Smooth muscle cell (in vitro differentiated cells): Measurements from ENCODE around the gene TRAP1. TPM values are rescaled to one million over a fixed set of nuclear protein-coding genes. Genes with fewer than 3 reads are reported as not detected.
A peak's percentile ranks its signal among the peaks of the same experiment; 100 is the strongest.
"Not testable (repeated sequence)": the region's sequence is repeated elsewhere in the genome, so short reads cannot be mapped to it uniquely, and the experiment has no call there.

ENCODE experiments used
- DNase-seq: peaks from one replicate; lab custom pipeline; 2025; ENCODE audit not compliant: unreplicated experiment; lab: John Stamatoyannopoulos, UW
- H2AFZ ChIP-seq: fragments of 200-600 bp; sonication (generic); 2 replicates; pipeline ENCODE4 v1.6.0; 2016; ENCODE audit warnings: antibody characterized with exemption, low read depth, mild to moderate bottlenecking
- H3F3A ChIP-seq: fragments of 200-600 bp; sonication (generic); 2 replicates; pipeline ENCODE4 v1.6.0; 2017; ENCODE audit warnings: antibody characterized with exemption, low read depth
- H3K27ac ChIP-seq: fragments of 200-600 bp; sonication (generic); 2 replicates; pipeline ENCODE4 v1.5.1; 2016; ENCODE audit warnings: low read depth, mild to moderate bottlenecking
- H3K27me3 ChIP-seq: fragments of 200-600 bp; sonication (generic); 2 replicates; pipeline ENCODE4 v1.6.1; 2016; ENCODE audit warnings: low read depth, mild to moderate bottlenecking
- H3K36me3 ChIP-seq: fragments of 200-600 bp; sonication (generic); 2 replicates; pipeline ENCODE4 v1.5.1; 2016; ENCODE audit warnings: low read depth
- H3K4me1 ChIP-seq: fragments of 200-600 bp; sonication (generic); 2 replicates; pipeline ENCODE4 v1.5.1; 2016; ENCODE audit warnings: low read depth
- H3K4me2 ChIP-seq: fragments of 200-600 bp; sonication (generic); 2 replicates; pipeline ENCODE4 v1.6.0; 2016; ENCODE audit warnings: mild to moderate bottlenecking
- H3K4me3 ChIP-seq: fragments of 200-600 bp; sonication (generic); 2 replicates; pipeline ENCODE4 v1.5.1; 2016; ENCODE audit warnings: mild to moderate bottlenecking
- H3K79me2 ChIP-seq: fragments of 200-600 bp; sonication (generic); 2 replicates; pipeline ENCODE4 v1.6.0; 2016; ENCODE audit warnings: low read depth, mild to moderate bottlenecking
- H3K9ac ChIP-seq: fragments of 200-600 bp; sonication (generic); 2 replicates; pipeline ENCODE4 v1.6.0; 2016; ENCODE audit warnings: low read depth
- H3K9me3 ChIP-seq: fragments of 200-600 bp; sonication (generic); replicated peaks from 2 replicates; pipeline ENCODE4 v1.5.1; 2016; ENCODE audit warnings: low read depth
- H4K20me1 ChIP-seq: fragments of 200-600 bp; sonication (generic); 2 replicates; pipeline ENCODE4 v1.6.0; 2016; ENCODE audit warnings: low read depth
- CTCF ChIP-seq: fragments of 200-600 bp; sonication (generic); IDR thresholded peaks from 2 replicates; pipeline ENCODE4 v1.5.1; 2017; ENCODE audit warnings: borderline replicate concordance, mild to moderate bottlenecking, antibody characterized with exemption; ENCODE audit not compliant: insufficient read depth, poor library complexity, severe bottlenecking
- WGBS: methylation state at CpG from one replicate; pipeline ENCODE4 v1.1.7; 2016; ENCODE audit warnings: low lambda C conversion rate; 5-methylcytosine and 5-hydroxymethylcytosine counted together
- polyA plus RNA-seq: library from polyadenylated mRNA; unstranded; fragments of >200 nt; fragmentation: Nextera tagmentation; extraction: Ambion mirVana; gene quantifications from 2 replicates; pipeline ENCODE4 v1.2.1, GENCODE V29; 2016
- total RNA-seq: library from RNA; depleted of rRNA; stranded (reverse); fragments of >200 nt; gene quantifications from 2 replicates; pipeline ENCODE4 v1.2.3, GENCODE V29; 2014

TRAP1 gene
- total and polyA plus RNA-seq, 2 experiments from 2014 or later = 37.7 to 46.6 TPM

- Histone ChIP-seq H3K27me3 (no peaks in the 10 kb centered on the region), H3K27ac (no peak overlapping the region), H3K36me3 (no peaks in the 10 kb centered on the region), H2AFZ (no peak overlapping the region), H3K4me2 (peak overlapping the region; percentile 97), H3F3A (no peaks in the 10 kb centered on the region), H3K9me3 (no peaks in the 10 kb centered on the region), H4K20me1 (no peaks in the 10 kb centered on the region), H3K4me3 (peak overlapping the region; percentile 95), H3K9ac (no peak overlapping the region), H3K79me2 (peaks cover 44% of the 10 kb centered on the region), H3K4me1 (no peaks in the 10 kb centered on the region)
- DNase-seq = no peak
- no peak for TF ChIP-seq CTCF
- 89% methylated on average over 14 of the region's 14 CpGs for WGBS
These were observed 107.2 kb downstream of the TRAP1 start for GRCh38 chr16:3609895-3610697.

GRCh38 chr16:3608976-3609375, 108.3 kb downstream of the TRAP1 start:
- H3K27ac ChIP-seq, H4K20me1 ChIP-seq, H3K4me2 ChIP-seq, H3K4me3 ChIP-seq, H3F3A ChIP-seq, H3K9me3 ChIP-seq, DNase-seq, H3K27me3 ChIP-seq, H3K36me3 ChIP-seq, H3K4me1 ChIP-seq, H2AFZ ChIP-seq, H3K9ac ChIP-seq: not testable (repeated sequence)
- WGBS = 98% methylated on average over 13 of the region's 13 CpGs
- H3K79me2 ChIP-seq = peaks cover 33% of the 10 kb centered on the region

- H2AFZ ChIP-seq = no peak overlapping the region
- peaks cover 5% of the 10 kb centered on the region for H3K36me3 ChIP-seq
- WGBS = 95% methylated on average over 5 of the region's 5 CpGs
- TF ChIP-seq CTCF = no peak
- no peak for DNase-seq
- no peak overlapping the region for H3K4me3 ChIP-seq
- H3F3A ChIP-seq = no peaks in the 10 kb centered on the region
- H3K4me2 ChIP-seq = no peak overlapping the region
- H3K79me2 ChIP-seq = peaks cover 26% of the 10 kb centered on the region
- H4K20me1 ChIP-seq = no peaks in the 10 kb centered on the region
- no peak overlapping the region for H3K27ac ChIP-seq
- no peak overlapping the region for H3K9ac ChIP-seq
- no peaks in the 10 kb centered on the region for H3K9me3 ChIP-seq
- H3K4me1 ChIP-seq = no peaks in the 10 kb centered on the region
- H3K27me3 ChIP-seq = no peaks in the 10 kb centered on the region
These were observed 109.3 kb downstream of the TRAP1 start for GRCh38 chr16:3608069-3608468.

Other genes starting within 250 kb of the TRAP1 start
- gene C16orf90, start 222.0 kb downstream of the TRAP1 start, total RNA-seq = not detected in 2 replicates
- gene C16orf90, start 222.0 kb downstream of the TRAP1 start, polyA plus RNA-seq = not detected in 2 replicates
- gene CLUAP1, start 216.5 kb downstream of the TRAP1 start, total RNA-seq = 16.5 and 20.5 TPM in 2 replicates
- 18.7 and 18.9 TPM in 2 replicates for gene CLUAP1, start 216.5 kb downstream of the TRAP1 start, polyA plus RNA-seq
- not detected in 2 replicates for gene NLRC3, start 140.1 kb downstream of the TRAP1 start, total RNA-seq
- gene NLRC3, start 140.1 kb downstream of the TRAP1 start, polyA plus RNA-seq = 0.02 and 0.48 TPM in 2 replicates
- gene SLX4, start 105.9 kb downstream of the TRAP1 start, total RNA-seq = 2.6 and 3.6 TPM in 2 replicates
- 3.1 and 3.5 TPM in 2 replicates for gene SLX4, start 105.9 kb downstream of the TRAP1 start, polyA plus RNA-seq
- gene DNASE1, start 62.8 kb downstream of the TRAP1 start, total RNA-seq = 21.9 and 37.8 TPM in 2 replicates
- 8.1 and 11.9 TPM in 2 replicates for gene DNASE1, start 62.8 kb downstream of the TRAP1 start, polyA plus RNA-seq
- 16.9 and 19.6 TPM in 2 replicates for gene CREBBP, start 163.2 kb upstream of the TRAP1 start, total RNA-seq
- gene CREBBP, start 163.2 kb upstream of the TRAP1 start, polyA plus RNA-seq = 14.3 and 24.9 TPM in 2 replicates